OCI-LY7 (cell line): ENCODE measurements around the gene FBH1.

ENCODE experiments used
- EZH2phosphoT487 ChIP-seq: fragments of 200-600 bp; sonication (generic); IDR thresholded peaks from 2 replicates; pipeline ENCODE4 v1.6.1; 2018; ENCODE audit warnings: low read depth, borderline replicate concordance, mild to moderate bottlenecking, mixed run types, antibody characterized with exemption, low read length, moderate library complexity, mixed read lengths
- TF ChIP-seq, protein P1 (sequence below): fragments of 200-600 bp; sonication (generic); conservative IDR thresholded peaks from 2 replicates; pipeline ENCODE4 v1.5.1; 2014; ENCODE audit warnings: mild to moderate bottlenecking, antibody characterized with exemption, low read length, moderate library complexity, mixed read lengths

DNA sequence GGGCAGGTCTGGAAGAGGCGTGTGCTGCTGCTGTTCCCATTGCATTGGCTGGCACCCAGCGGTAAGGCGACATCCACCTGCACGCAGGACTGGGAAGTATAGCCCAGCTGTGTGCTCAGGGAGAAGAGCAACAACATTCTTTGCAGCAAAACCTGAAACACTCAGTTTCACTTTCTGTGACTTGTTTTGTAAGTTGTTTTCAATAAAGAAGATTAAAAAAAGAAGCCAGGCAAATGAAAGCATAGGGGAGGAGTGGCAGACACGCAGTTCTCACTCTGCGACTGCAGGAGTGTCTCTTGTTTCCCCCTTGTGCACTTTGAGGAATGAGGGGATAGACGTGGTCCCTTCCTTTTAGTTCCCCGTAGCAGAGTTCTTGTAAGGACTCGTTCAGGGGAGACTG, 5.8 kb downstream of the FBH1 start:
- TF ChIP-seq, protein P1, sequence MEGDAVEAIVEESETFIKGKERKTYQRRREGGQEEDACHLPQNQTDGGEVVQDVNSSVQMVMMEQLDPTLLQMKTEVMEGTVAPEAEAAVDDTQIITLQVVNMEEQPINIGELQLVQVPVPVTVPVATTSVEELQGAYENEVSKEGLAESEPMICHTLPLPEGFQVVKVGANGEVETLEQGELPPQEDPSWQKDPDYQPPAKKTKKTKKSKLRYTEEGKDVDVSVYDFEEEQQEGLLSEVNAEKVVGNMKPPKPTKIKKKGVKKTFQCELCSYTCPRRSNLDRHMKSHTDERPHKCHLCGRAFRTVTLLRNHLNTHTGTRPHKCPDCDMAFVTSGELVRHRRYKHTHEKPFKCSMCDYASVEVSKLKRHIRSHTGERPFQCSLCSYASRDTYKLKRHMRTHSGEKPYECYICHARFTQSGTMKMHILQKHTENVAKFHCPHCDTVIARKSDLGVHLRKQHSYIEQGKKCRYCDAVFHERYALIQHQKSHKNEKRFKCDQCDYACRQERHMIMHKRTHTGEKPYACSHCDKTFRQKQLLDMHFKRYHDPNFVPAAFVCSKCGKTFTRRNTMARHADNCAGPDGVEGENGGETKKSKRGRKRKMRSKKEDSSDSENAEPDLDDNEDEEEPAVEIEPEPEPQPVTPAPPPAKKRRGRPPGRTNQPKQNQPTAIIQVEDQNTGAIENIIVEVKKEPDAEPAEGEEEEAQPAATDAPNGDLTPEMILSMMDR, result no peak
- no peak for TF ChIP-seq EZH2phosphoT487
